Neural cell (in vitro differentiated cells): ENCODE measurements around the gene SHC2.

Source experiments
- CTCF ChIP-seq: fragments of 450-650 bp; IDR thresholded peaks from 2 replicates; pipeline ENCODE4 v1.5.1; 2014; ENCODE audit warnings: antibody characterized with exemption, mild to moderate bottlenecking, moderate library complexity; ENCODE audit not compliant: poor library complexity, severe bottlenecking
- EP300 ChIP-seq: fragments of 450-650 bp; conservative IDR thresholded peaks from 2 replicates; pipeline ENCODE4 v1.6.1; 2014; ENCODE audit warnings: antibody characterized with exemption, mild to moderate bottlenecking, moderate library complexity; ENCODE audit not compliant: poor library complexity, severe bottlenecking
- EZH2 ChIP-seq: fragments of 200-600, 300-800 bp; shearing (Covaris generic), sonication (generic); IDR thresholded peaks from 2 replicates; pipeline ENCODE4 v1.6.1; 2014; ENCODE audit warnings: antibody characterized with exemption, low read length, borderline replicate concordance, mild to moderate bottlenecking; ENCODE audit not compliant: insufficient read depth, poor library complexity, severe bottlenecking
- MXI1 ChIP-seq: fragments of 450-650 bp; conservative IDR thresholded peaks from 2 replicates; pipeline ENCODE4 v1.6.1; 2014; ENCODE audit warnings: antibody characterized with exemption, mild to moderate bottlenecking; ENCODE audit not compliant: poor library complexity, severe bottlenecking
- POLR2AphosphoS5 ChIP-seq: IDR thresholded peaks from 2 replicates; pipeline ENCODE4 v1.6.1; 2012
- SMC3 ChIP-seq: fragments of 450-650 bp; conservative IDR thresholded peaks from 2 replicates; pipeline ENCODE4 v1.6.1; 2014; ENCODE audit warnings: antibody characterized with exemption, mild to moderate bottlenecking, moderate library complexity; ENCODE audit not compliant: poor library complexity
- TAF1 ChIP-seq: IDR thresholded peaks from 2 replicates; pipeline ENCODE4 v1.6.1; 2012; ENCODE audit warnings: low read depth

DNA sequence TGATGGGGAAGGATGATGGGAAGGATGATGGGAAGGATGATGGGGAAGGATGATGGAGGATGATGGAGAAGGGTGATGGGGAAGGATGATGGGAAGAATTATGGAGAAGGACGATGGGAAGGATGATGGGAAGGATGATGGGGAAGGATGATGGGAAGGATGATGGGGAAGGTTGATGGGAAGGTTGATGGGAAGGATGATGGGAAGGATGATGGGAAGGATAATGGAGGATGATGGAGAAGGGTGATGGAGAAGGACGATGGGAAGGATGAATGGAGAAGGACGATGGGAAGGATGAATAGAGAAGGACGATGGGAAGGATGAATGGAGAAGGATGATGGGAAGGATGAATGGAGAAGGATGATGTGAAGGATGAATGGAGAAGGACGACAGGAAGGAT lies 65.4 kb downstream of the SHC2 start:
- TF ChIP-seq POLR2AphosphoS5 (no peak), CTCF (no peak), SMC3 (no peak), TAF1 (no peak), EP300 (no peak), EZH2 (no peak), MXI1 (no peak)
